Measurements from ENCODE around the gene DGCR2. TPM values are rescaled to one million over a fixed set of nuclear protein-coding genes. Genes with fewer than 3 reads are reported as not detected.
"Not testable (repeated sequence)": the region's sequence is repeated elsewhere in the genome, so short reads cannot be mapped to it uniquely, and the experiment has no call there.

DGCR2 gene
- total RNA-seq, 1 donor from 2014 or later, result 70.6 TPM

- DNase-seq (peak; percentile 34), ATAC-seq (peak; percentile 50)
- Histone ChIP-seq H3K9me3 (no peaks in the 10 kb centered on the region), H3K27ac (peak overlapping the region; percentile 13), H3K36me3 (peaks cover 29% of the 10 kb centered on the region), H3K27me3 (no peaks in the 10 kb centered on the region), H3K4me1 (peaks cover 13% of the 10 kb centered on the region), H3K4me3 (no peak overlapping the region)
- intact Hi-C loops (cut with DNase I), result no loop called here
- no peak for TF ChIP-seq CTCF (IDR thresholded peaks at IDR 0.05)
Observed at GRCh38 chr22:19086417-19086816, 35.8 kb downstream of the DGCR2 start.

GRCh38 chr22:19085233-19085718, 36.9 kb downstream of the DGCR2 start:
- H3K27ac ChIP-seq, result no peak overlapping the region
- intact Hi-C loops (cut with DNase I), result no loop called here
- TF ChIP-seq CTCF (IDR thresholded peaks at IDR 0.05), result peak; percentile 13
- ATAC-seq, result peak; percentile 68
- no peak overlapping the region for H3K4me3 ChIP-seq
- H3K36me3 ChIP-seq, result peaks cover 34% of the 10 kb centered on the region
- H3K4me1 ChIP-seq, result peaks cover 13% of the 10 kb centered on the region
- no peaks in the 10 kb centered on the region for H3K9me3 ChIP-seq
- no peaks in the 10 kb centered on the region for H3K27me3 ChIP-seq
- peak; percentile 13 for DNase-seq

GRCh38 chr22:19084586-19084985, 37.6 kb downstream of the DGCR2 start:
- H3K27me3 ChIP-seq; ATAC-seq; intact Hi-C loops (cut with DNase I); H3K27ac ChIP-seq; DNase-seq; H3K4me3 ChIP-seq; H3K9me3 ChIP-seq: not testable (repeated sequence)
- H3K36me3 ChIP-seq, result peaks cover 40% of the 10 kb centered on the region
- peaks cover 13% of the 10 kb centered on the region for H3K4me1 ChIP-seq

- intact Hi-C loops (cut with DNase I); H3K27ac ChIP-seq: not testable (repeated sequence)
Observed at GRCh38 chr22:19084126-19084525, 38.1 kb downstream of the DGCR2 start.

GRCh38 chr22:19082793-19083192, 39.4 kb downstream of the DGCR2 start:
- peaks cover 31% of the 10 kb centered on the region for H3K36me3 ChIP-seq
- intact Hi-C loops (cut with DNase I), result no loop called here
- TF ChIP-seq CTCF (IDR thresholded peaks at IDR 0.05), result no peak
- peak; percentile 26 for DNase-seq
- H3K27ac ChIP-seq, result no peak overlapping the region
- peaks cover 13% of the 10 kb centered on the region for H3K4me1 ChIP-seq
- no peak for ATAC-seq
- H3K27me3 ChIP-seq, result no peaks in the 10 kb centered on the region
- no peak overlapping the region for H3K4me3 ChIP-seq
- no peaks in the 10 kb centered on the region for H3K9me3 ChIP-seq

More at GRCh38 chr22:19084126-19084525, 38.1 kb downstream of the DGCR2 start:
- DNase-seq, H3K27me3 ChIP-seq, ATAC-seq, H3K9me3 ChIP-seq, H3K4me3 ChIP-seq: not testable (repeated sequence)
- Histone ChIP-seq H3K36me3 (peaks cover 42% of the 10 kb centered on the region), H3K4me1 (peaks cover 13% of the 10 kb centered on the region)

GRCh38 chr22:19082101-19082500, 40.1 kb downstream of the DGCR2 start:
- intact Hi-C loops (cut with DNase I), result no loop called here
- H3K4me1 ChIP-seq, result peaks cover 13% of the 10 kb centered on the region
- DNase-seq (no peak), ATAC-seq (no peak)
- H3K4me3 ChIP-seq, result no peak overlapping the region
- peaks cover 31% of the 10 kb centered on the region for H3K36me3 ChIP-seq
- H3K27me3 ChIP-seq, result no peaks in the 10 kb centered on the region
- no peak overlapping the region for H3K27ac ChIP-seq
- H3K9me3 ChIP-seq, result no peaks in the 10 kb centered on the region
- no peak for TF ChIP-seq CTCF (IDR thresholded peaks at IDR 0.05)

GRCh38 chr22:19081351-19081750, 40.9 kb downstream of the DGCR2 start:
- H3K4me1 ChIP-seq, result peaks cover 9% of the 10 kb centered on the region
- no peak overlapping the region for H3K27ac ChIP-seq
- intact Hi-C loops (cut with DNase I), result no loop called here
- H3K9me3 ChIP-seq, result no peaks in the 10 kb centered on the region
- H3K4me3 ChIP-seq, result no peak overlapping the region
- ATAC-seq, result no peak
- no peaks in the 10 kb centered on the region for H3K27me3 ChIP-seq
- DNase-seq, result no peak
- peaks cover 25% of the 10 kb centered on the region for H3K36me3 ChIP-seq
- TF ChIP-seq CTCF (IDR thresholded peaks at IDR 0.05), result no peak

Measured in upper lobe of right lung (tissue), 1 donor.